HG03045 (cell line): ENCODE results near the gene CLP1.

Experiments used
- ATAC-seq: cut with Tn5 transposase; IDR thresholded peaks from one replicate; pipeline ENCODE4 v1.9.1; 2021; ENCODE audit warnings: mild to moderate bottlenecking, moderate library complexity; ENCODE audit not compliant: unreplicated experiment

The CLP1 gene

DNA sequence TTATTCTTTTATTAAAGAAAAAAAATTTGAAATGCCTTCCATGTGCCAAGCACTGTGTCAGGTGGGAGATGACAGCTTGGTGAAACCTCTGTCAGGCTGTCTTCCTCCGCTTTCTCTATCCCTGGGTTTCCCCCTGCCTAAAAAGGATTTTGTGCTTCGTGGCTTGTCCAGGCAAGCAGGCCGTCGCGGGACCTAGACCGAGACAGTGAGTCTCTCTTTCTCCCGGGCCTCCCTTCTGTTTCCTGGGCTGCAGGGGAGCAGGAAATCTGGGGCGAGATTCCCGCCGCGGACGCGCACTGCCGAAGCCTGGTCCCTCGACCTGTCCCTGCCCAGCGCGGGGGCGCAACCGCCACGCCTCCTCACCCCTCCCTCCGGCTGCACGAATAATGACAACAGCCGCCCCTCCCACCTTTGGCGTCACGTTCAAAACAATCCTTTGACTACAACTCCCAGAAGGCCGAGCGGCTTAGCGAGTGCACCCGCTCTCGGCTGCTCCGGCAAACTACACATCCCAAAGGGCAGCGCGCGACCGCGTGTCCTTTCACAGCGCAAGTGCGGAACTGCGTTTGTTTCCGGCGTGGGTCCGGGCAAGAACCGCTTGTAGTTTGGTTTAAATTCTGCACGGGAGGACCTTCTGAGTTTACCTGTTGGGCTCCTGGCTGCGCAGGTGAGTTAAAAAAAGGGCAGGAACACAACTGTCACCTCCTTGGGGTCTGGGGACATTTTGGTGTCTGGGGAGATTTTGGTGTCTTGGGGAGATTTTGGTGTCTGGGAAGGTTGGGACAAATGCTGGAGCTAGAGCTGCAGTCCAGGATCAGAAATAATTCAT lies at the start of gene CLP1:
Gene CLP1 (plus strand): TSS at position 569 of the 829 bp plus-strand sequence. CDS start 1,715 bp downstream, outside the sequence.
- peak; percentile 99 for ATAC-seq

GRCh38 chr11:57610170-57610569 lies 47.4 kb upstream of the CLP1 start:
- no peak for ATAC-seq

DNA sequence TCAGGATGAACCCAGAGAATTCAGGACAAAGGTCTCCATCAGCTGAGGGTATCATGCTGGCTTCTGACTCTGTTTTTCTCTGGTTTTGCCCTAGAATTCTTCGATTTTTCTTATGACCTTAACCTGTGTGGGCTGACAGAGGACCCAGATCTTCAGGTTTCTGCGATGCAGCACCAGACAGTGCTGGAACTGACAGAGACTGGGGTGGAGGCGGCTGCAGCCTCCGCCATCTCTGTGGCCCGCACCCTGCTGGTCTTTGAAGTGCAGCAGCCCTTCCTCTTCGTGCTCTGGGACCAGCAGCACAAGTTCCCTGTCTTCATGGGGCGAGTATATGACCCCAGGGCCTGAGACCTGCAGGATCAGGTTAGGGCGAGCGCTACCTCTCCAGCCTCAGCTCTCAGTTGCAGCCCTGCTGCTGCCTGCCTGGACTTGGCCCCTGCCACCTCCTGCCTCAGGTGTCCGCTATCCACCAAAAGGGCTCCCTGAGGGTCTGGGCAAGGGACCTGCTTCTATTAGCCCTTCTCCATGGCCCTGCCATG lies 43.3 kb upstream of the CLP1 start:
- no peak for ATAC-seq

- ATAC-seq = no peak
Observed at GRCh38 chr11:57615308-57615707, 42.3 kb upstream of the CLP1 start.

DNA sequence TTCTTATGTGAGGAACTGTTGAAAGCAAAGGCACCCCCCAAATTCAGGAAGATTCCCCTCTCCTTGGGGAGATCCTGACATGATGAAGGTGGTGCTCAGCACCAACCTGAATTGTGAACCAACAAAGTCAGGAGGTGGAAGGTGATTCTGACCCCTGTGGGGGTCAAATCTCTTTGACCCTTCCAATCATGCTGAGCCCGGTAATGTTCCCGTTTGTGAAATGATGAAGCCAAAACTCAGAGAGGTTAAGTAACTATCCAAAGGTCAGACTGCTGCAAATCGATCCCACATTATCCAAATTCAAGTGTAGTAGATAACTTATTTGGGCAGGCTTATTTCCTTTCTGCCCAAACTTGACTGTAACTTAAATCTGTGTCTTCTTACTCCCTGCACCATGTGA lies 41.0 kb upstream of the CLP1 start:
- no peak for ATAC-seq

GRCh38 chr11:57618438-57618837 lies 39.1 kb upstream of the CLP1 start:
- no peak for ATAC-seq

GRCh38 chr11:57619331-57619730 lies 38.2 kb upstream of the CLP1 start:
- ATAC-seq = no peak

DNA sequence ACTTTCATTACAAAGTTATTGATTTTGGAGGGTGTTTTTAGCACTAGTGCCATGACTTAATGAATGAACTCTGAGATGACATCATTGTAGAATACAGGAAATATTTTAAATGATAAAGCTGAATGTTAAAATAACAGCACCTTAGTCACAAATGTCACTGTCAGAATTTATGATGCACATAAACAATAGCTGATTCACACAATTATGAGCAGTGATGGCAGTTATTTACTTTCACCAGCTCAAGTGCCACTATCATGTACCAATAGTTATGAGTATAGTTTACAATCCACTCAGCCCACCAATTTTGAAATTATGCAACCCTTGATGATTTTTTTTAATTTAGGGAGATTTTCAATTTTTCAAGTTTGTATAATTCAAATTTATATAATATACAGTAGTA lies 37.1 kb upstream of the CLP1 start:
- ATAC-seq = no peak

DNA sequence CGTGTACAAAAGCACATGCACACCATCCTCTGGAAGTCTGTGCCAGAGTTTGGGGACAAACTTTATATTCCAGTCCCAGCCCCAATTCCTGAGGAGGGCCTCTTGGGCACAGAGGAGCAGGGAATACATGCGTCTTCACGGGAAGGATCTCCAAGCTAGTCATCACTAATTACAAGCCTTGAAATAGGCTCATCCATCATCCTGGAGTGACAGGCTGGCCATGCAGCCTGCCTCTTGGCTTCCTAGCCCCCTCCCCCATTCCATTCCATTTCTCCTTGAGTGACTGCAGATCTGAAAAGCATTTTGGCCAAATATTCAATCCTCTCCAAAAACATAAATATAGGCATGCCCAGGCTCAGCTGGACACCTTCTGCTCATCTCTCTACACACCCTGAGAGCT lies 35.3 kb upstream of the CLP1 start:
- ATAC-seq = no peak

GRCh38 chr11:57624864-57625263 lies 32.7 kb upstream of the CLP1 start:
- ATAC-seq = no peak

- no peak for ATAC-seq
Observed at GRCh38 chr11:57626895-57627294, 30.7 kb upstream of the CLP1 start.

- no peak for ATAC-seq
Observed at GRCh38 chr11:57630171-57630570, 27.4 kb upstream of the CLP1 start.

DNA sequence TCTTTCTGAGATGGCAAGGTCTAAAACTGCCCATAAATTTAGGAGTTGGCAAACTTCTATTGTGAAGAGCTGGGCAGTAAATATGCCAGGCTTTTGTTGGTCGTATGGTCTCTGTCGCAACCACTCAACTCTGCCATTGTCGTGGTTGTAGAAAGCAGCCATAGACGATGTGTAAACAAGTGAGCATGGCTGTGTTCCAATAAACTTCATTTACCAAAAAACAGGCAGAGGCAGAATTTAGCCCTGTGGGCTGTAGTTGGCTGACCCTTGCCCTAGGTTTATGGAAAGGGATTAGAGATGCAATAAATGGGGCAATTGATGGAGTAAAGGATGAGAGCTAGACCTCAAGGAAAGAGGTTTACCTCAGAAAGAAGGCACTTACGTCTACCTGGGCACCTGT lies 25.4 kb upstream of the CLP1 start:
- ATAC-seq = no peak

DNA sequence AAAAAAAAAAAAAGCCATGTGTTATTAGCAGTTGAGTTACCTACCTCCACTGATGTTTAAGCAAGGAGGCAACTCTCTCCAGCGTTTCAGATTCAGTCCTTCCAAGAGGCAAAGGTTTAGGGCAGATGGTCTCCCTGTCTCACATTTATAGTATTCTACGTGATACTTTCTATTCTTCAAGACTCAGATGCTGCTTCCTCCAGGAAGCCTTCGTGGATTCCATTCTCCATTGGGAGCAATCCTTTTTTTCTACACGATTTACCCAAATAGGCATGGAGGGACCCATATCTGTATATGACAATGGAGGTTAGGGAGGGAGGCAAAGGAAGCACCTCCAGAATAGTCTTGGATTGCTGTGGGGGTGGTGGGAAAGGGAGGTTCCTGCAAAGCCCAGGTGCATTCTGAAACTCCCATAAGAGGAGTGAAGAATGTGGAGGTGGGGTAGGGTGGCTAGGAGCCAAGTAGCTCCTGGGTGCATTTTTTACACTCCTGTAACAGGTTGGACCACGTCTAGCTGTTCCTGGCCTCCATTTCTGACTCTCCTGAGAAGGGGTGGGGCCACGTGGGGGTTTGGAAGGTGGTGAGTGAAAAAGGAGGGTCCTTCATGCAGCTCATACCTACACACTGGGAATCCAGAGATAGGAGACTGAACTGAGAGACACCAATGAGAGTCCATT lies 24.0 kb upstream of the CLP1 start:
- no peak for ATAC-seq

DNA sequence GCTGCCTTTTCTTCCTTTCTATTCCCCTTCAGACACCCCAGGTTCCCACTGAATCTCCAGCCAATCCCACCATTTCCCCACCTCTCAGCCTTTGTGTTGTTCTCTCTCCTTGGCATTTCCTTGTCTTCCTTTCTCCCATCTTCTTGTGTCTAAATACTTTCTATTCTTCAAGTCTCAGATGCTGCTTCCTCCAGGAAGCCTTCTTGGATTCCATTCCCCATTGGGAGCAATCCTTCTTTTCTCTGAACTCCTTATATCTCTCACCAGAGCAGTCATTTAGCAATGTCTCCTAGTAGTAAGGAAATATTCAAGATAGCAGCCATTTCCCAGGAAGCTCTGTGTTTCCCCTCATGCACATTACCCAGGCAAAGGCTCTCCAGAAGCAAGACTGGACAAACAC lies 23.3 kb upstream of the CLP1 start:
- ATAC-seq = no peak

DNA sequence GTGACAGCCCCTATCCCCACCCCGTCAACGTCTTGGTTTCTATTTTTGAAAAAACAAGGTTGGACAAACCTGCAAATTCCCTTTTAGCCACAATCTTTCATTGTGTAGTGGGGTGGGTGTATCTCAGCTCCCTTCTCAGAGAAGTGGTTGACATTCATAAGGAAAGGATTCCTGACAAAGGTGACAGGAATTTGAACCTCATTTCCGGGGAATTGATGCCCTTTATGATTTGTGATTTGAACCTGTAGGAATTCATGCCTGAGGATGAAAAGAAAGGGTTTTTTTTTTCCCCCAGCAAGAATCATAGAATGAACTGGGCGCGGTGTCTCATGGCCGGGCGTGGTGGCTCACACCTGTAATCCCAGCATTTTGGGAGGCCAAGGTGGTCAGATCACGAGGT lies 22.3 kb upstream of the CLP1 start:
- no peak for ATAC-seq

GRCh38 chr11:57637626-57638004 lies 19.9 kb upstream of the CLP1 start:
- ATAC-seq = no peak

DNA sequence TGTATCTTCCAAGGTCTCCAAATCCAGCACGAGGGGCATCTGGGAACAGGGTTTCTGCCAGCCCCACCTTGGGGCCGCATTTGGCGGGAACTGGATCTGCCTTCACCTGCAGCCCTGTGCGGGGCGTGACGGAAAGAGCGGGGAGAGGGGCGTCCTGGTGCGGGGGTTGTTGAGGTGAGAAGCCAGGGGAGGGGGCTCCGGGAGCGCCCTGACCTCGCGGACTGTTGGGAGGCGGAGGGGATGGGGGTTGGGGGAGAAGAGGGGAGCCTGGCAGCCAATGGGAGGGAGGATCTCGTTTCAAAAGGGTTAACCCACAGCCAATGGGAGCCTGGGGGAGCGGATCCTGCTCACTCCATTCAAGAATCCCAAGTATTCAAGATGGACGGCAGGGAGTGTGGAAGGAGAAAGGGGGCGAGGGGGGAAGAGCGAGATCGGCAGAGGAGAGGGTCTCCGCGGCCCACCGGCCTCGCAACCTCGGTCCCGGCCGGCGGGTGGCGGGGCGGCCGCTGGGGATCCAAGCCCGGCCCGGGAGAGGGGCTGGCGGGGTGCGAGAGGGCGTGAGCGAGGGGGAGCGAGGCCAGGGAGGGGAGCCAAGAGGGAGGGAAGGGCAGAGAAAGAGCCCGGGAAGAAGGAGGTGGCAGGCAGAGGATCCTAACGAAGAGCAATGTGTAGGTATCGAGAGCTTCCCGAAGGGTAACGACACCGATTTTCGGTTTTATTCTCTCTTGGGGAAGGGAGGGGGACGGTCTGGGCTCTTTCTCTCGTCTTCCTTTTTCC lies 19.4 kb upstream of the CLP1 start:
- ATAC-seq = no peak

GRCh38 chr11:57638811-57639320 lies 18.7 kb upstream of the CLP1 start:
- no peak for ATAC-seq

DNA sequence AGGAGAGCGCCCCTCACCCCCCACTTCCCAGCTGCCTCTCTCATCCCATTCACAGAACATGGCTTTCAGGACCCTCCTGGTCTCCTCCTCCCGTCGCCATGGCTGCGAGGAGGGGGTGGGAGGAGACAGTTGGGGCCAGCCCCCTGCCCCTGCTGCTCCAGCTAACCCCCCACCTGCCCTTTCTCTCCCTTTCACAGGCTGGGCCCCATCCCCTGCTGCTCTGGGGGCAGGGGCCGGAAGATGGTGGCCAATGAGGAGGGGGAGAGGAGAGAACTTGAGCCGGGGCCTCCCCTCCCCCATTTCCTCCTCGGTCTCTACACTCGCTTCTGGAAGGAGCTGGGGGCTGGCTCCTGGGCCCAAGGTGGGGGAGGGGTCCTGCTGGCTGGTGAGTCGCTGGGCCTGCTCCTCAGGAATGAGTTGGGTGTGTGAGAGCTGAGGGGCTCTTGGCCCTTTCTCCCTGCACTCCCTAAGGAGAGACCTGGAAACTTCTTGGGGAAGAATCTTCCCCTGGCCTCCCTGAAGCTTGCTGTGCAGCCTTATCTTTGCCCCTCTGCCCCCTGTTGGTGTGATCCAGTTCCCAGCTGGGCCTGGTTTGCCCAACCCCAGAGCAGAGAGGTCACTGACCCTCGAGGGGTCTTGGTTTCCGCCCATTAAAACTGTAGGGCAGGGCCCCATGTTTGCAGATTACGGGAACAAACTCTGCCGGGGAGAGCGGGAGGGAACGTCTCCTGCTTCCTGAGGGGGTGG lies 18.1 kb upstream of the CLP1 start:
- ATAC-seq = no peak
